ENCODE results near the gene RC3H1.

DNA sequence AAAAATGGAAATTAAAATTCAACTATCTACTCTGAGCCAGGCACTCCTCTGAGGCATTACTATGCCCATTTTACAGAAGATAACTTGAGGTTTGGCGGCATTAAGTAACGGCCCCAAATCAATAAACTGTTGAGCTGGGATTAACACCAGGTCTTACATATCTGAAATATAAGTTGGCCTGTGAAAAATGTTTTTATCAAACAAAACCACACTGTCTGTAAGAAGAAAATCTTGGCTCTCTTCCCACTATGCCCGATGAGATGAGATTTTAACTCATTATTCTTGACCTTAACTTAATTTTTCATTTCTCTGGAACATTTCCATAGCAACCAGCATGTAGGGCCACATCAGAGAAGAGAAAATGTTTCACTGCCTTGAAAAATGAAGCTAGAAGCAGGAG lies 21.8 kb downstream of the RC3H1 start:
- TF ChIP-seq, protein P1, sequence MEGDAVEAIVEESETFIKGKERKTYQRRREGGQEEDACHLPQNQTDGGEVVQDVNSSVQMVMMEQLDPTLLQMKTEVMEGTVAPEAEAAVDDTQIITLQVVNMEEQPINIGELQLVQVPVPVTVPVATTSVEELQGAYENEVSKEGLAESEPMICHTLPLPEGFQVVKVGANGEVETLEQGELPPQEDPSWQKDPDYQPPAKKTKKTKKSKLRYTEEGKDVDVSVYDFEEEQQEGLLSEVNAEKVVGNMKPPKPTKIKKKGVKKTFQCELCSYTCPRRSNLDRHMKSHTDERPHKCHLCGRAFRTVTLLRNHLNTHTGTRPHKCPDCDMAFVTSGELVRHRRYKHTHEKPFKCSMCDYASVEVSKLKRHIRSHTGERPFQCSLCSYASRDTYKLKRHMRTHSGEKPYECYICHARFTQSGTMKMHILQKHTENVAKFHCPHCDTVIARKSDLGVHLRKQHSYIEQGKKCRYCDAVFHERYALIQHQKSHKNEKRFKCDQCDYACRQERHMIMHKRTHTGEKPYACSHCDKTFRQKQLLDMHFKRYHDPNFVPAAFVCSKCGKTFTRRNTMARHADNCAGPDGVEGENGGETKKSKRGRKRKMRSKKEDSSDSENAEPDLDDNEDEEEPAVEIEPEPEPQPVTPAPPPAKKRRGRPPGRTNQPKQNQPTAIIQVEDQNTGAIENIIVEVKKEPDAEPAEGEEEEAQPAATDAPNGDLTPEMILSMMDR (IDR thresholded peaks at IDR 0.05) = no peak
- TF ChIP-seq POLR2A (IDR thresholded peaks at IDR 0.05) = no peak
